Hematopoietic multipotent progenitor cell treated with erythropoietin and hydrocortisone succinate and interleukin-3 and kit ligand, for 17 days (in vitro differentiated cells): ENCODE results near the gene STRN4.

Experiments used
- DNase-seq: peaks from one replicate; pipeline ENCODE4 v3.0.0-alpha.2; 2015; ENCODE audit warnings: low spot score

STRN4 gene

DNA sequence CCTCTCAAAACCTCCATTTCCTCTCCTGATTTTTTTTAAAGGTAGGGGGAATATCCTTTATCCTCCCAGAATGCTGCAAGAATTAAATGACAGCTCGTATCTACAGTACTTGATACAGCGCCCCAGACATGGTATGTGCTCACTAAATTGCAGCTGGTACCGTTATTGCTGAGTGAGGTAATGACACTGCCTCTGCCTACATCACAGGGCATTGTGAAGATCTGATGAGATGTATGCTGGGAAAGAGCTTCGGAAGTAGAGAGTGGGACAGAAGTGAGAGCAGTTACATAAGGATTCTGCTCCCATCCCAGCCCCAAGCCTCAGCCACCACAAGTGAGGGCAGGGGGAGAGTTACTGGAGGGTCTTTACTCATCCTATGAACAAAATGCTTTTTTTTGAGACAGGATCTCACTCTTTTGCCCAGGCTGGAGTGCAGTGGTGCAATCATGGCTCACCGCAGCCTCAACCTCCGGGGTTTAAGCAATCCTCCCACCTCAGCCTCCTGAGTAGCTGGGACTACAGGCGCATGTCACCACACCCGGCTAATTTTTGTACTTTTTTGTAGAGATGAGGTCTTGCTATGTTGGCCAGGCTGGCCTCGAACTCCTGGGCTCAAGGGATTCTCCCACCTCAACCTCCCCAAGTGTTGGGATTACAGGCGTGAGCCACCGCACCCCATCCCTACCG, 2.1 kb downstream of the STRN4 start:
- no peak for DNase-seq

GRCh38 chr19:46742926-46743480, 3.2 kb downstream of the STRN4 start:
- DNase-seq, result no peak

DNA sequence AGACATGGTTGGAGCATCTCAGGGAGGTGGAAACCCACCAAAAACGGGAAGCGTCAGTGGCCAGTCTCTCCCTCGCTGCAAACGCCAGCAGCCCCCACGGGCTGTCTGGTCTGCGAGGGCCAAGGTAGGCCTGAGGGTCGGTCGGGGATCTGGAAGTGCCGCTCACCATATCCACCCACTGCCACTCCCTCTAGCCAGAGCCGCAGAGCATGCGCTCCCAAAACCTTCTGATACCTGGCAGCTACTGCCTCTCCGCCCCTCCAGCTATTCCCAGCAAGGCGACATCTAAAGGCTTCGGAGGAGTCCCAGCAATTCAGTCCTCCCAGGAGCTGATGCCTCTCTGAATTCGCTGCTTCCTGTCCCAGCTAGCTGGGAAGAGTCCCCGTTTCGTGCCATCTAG, 4.8 kb downstream of the STRN4 start:
- no peak for DNase-seq

- DNase-seq, result no peak
These were observed 6.9 kb downstream of the STRN4 start for GRCh38 chr19:46739290-46739771.

GRCh38 chr19:46737761-46738171, 8.5 kb downstream of the STRN4 start:
- no peak for DNase-seq

GRCh38 chr19:46737298-46737654, 9.0 kb downstream of the STRN4 start:
- no peak for DNase-seq

DNA sequence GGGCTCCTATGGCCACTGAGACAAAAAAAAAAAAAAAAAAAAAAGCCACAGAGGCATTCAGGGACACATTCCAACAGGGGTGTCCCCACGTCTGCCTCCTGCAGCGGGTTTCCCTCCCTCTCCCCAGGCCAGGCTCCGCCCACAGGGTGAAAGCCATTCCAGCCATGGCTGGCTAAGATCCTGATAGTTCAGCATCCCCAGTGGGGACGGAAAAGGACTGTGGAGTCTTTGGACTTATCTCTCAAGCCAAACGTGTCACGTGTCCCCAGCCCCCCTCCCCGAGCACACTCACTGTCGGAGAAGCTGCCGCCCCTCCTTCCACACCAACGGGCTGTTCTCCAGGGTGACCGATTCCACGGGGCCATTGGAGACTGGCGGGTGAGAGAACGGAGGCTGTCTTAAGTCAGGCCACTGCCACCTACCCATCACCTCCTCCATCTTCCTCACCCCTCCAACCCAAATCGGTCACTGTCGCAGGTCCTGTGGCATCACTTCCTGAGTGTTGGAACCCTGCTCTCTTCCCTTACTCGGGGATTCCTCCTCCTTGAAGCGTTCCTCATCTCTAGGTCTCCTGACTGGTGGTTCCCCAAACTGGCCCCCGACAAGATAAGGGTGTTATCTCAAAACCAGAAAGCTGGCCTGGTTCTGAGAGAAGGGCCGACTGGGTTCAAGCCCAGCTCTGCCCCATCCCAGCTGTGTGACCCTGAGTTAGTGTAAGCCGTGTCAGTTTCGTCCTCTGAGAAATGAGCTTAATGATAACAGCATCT, 9.5 kb downstream of the STRN4 start:
- DNase-seq, result peak; percentile 72

- DNase-seq, result no peak
These were observed 12.5 kb downstream of the STRN4 start for GRCh38 chr19:46733690-46734292.

- DNase-seq, result no peak
These were observed 13.1 kb downstream of the STRN4 start for GRCh38 chr19:46732966-46733689.

GRCh38 chr19:46732172-46732938, 13.9 kb downstream of the STRN4 start:
- no peak for DNase-seq

- no peak for DNase-seq
These were observed 14.7 kb downstream of the STRN4 start for GRCh38 chr19:46731584-46731983.

GRCh38 chr19:46731007-46731501, 15.2 kb downstream of the STRN4 start:
- no peak for DNase-seq

GRCh38 chr19:46730595-46730994, 15.7 kb downstream of the STRN4 start:
- no peak for DNase-seq

GRCh38 chr19:46730187-46730586, 16.1 kb downstream of the STRN4 start:
- no peak for DNase-seq

- DNase-seq, result no peak
These were observed 16.6 kb downstream of the STRN4 start for GRCh38 chr19:46729696-46730095.

GRCh38 chr19:46728693-46729339, 17.4 kb downstream of the STRN4 start:
- peak; percentile 86 for DNase-seq

DNA sequence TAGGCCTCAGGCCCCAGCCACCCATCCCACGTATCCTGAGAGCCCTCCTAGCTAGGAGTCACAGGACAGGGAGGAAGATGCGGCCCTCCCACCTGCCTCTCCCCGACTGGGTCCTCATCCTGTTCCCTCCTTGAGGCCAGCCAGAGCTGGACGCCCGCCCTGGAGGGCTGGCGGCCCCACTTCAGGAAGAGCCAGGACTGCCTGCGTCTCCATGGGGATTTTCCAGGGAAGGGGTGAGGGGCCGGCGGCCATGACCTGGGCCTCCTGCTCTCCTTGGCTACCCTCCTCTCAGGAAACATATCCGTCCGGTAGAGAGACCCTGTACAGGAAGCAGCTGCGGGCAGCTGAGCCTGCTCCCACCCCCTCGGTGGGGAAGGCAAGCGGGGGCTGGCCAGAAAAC, 18.0 kb downstream of the STRN4 start:
- DNase-seq, result no peak

DNA sequence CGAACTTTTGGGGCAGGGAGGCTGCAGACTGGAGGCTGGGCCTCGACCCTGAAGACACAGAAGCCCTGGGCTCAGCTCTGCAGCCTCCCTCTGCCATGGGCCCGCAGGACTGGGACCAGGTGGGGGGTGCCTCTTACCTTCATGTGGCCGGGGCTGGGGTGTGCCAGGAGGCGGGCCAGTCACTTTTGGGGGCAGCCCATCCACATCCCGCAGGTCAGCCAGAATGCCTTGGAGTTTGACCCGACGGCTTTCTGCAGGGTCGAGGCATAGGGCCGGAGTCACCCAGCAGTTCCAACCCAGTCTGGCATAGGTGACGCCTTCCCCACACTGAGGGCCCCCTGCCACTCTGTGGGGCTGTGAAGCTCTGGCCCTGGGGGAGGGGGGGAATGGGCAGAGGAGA, 18.5 kb downstream of the STRN4 start:
- DNase-seq, result no peak

- no peak for DNase-seq
These were observed 19.2 kb downstream of the STRN4 start for GRCh38 chr19:46726971-46727501.

DNA sequence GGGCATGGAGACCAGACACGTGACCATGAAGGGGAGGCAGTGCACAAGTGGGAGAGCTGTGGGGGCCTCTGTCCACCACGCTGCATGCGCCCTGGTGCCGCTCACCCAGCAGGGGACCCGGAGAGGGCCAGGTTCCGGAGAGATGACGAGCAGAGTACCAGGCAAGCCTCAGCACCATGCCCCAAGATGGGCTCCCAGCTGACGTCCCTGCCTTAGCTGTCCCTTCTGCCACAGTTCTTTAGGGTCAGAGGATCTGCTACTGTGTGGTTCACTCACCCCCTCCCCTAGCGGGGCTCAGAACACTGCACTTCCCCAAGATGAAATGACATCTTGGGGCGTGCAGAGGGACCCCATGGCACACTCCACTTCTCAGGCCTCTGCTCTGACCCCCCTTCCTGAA, 19.7 kb downstream of the STRN4 start:
- DNase-seq, result no peak
